ENCODE measurements around the gene ST6GALNAC2. TPM values are rescaled to one million over a fixed set of nuclear protein-coding genes. Genes with fewer than 3 reads are reported as not detected.

The ST6GALNAC2 gene
- total RNA-seq (2022; extraction: Qiagen RNA extraction; ENCODE audit: low read depth): 0.18 to 0.52 TPM (median 0.25 TPM) in 5 replicates

DNA sequence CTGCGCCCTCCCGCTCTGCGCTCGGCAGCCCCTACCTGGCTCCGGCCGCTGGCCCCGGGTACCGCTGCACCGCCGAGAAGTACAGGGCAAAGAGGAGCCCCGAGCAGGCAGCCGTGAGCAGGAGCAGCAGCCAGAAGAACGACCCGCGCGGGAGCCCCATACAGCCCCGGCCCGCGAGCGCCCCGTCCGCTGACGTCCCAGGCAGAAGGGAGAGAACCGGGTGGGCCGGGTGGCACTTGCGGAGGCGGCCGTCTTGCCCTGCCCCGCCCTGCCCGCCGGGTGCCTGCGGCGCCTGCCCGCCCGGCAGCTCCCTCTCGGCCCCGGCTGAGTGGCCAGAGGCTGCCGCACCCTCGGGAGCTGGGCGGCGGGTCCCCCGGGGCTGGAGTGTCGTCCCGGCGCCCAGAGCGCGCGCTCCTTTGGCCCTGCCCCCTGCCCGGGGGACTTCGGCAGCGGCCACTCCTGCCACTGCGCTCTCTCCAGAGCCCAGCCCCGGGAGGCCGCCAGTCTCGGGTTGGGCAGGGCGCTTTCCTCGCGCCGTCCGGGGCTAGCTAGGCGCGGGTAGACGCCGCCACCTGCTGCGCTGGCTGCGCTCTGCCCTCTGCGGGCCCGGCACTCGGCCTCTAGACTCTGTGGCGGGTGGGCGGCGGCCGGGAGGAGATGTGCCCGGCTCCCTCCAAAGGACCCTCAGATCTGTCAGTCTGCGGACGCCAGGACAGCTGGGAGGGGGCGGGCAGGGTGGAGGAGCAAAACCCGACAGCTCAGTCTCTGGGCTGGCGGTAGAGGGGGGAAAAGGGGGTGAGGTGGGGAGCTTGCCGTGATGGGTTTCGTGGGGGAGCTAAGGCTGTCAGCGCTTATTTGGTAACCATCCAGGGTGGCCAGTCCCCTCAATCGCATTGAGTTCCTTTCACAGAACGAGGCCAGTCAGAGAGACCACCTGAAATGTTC lies at the start of gene ST6GALNAC2:
Gene ST6GALNAC2 (minus strand): TSS at position 212 of the 945 bp plus-strand sequence. CDS start 52 bp downstream, at position 160.

DNA sequence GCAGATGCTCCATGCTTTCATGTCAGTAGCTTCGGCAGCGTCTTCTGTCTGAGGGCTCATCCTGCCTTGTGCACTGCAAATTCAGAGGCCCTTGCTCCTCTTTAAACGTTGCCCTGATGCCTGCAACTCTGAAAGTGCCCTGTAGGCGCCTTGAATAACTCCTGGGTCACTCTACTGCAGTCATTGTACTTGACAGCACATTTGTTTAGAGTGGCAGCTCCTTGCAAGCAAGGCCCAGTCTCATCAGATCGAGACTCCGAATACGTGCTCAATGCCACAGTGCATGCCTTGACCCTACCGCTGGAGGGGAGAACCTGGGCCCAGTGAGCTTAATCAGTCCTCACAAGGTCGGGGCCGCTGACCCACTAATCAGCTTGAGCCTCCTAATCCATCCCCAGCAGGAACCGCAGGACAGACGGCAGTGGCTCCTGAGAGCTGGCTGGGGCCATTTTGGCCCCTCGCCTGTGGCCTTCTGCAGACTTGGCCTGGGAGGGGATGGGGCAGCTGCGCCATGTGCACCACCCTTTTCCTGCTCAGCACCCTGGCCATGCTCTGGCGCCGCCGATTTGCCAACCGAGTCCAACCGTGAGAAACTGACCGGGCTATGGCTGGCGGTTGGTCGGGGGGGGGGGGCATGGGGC lies 45.9 kb downstream of the ST6GALNAC2 start, which contains the start of gene PRCD:
Gene PRCD (plus strand): TSS at position 414 of the 641 bp plus-strand sequence. CDS start 98 bp downstream, at position 512.

DNA sequence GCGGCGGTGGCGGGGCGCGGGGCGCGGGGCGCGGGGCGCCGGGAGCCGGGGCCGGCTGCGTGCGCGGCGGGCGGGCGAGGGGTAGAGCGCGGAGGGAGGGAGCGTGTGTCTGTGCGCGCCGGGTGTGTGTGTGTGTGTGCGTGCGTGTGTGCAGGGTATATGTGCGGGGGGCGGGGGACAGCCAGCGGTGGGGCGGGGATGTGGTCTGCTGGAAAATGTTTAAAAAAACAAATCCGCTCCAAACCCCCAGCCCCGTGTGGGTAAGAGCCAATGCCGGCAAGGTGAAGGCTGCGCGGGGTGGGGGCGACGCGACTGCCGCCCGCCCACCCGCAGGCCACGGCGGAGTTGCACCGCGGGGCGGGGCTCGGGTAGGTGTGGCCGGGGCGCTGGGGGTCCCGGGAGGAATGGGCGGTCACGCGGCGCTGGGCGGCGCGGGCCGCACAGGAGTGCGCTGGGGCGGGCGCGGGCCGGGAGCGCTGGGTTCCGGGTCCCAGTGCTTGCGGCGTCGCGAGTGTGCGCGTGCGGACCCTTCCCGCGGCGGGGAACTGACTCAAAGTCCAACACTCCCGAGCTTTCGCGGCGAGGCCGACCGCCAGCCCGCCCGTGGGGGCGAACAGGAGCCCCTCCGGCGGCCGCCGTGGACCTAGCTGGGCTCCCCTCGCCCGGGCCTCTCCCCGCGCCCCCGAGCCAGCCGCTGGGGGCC lies 47.9 kb downstream of the ST6GALNAC2 start, which contains the start of gene CYGB:
Gene CYGB (minus strand): TSS at position 132 of the 703 bp plus-strand sequence. CDS start 167 bp downstream, outside the sequence.

Other genes starting within 250 kb of the ST6GALNAC2 start
- gene PRPSAP1, start 231.9 kb downstream of the ST6GALNAC2 start, total RNA-seq (2022; extraction: Qiagen RNA extraction; ENCODE audit: low read depth): 48.3 to 74.6 TPM (median 65.8 TPM) in 5 replicates
- gene SPHK1, start 201.3 kb downstream of the ST6GALNAC2 start, total RNA-seq (2022; extraction: Qiagen RNA extraction; ENCODE audit: low read depth): 50.8 to 65.0 TPM (median 62.2 TPM) in 5 replicates
- 33.3 to 38.6 TPM (median 37.6 TPM) in 5 replicates for gene UBE2O, start 132.7 kb downstream of the ST6GALNAC2 start, total RNA-seq (2022; extraction: Qiagen RNA extraction; ENCODE audit: low read depth)
- gene AANAT, start 118.3 kb downstream of the ST6GALNAC2 start, total RNA-seq (2022; extraction: Qiagen RNA extraction; ENCODE audit: low read depth): 0.21 to 0.41 TPM (median 0.29 TPM) in 4 of 5 replicates, not detected in the other
- 44.6 to 76.6 TPM (median 66.4 TPM) in 5 replicates for gene RHBDF2, start 84.4 kb downstream of the ST6GALNAC2 start, total RNA-seq (2022; extraction: Qiagen RNA extraction; ENCODE audit: low read depth)
- gene CYGB, start 48.2 kb downstream of the ST6GALNAC2 start, total RNA-seq (2022; extraction: Qiagen RNA extraction; ENCODE audit: low read depth): 0.77 to 2.0 TPM (median 1.0 TPM) in 5 replicates
- gene PRCD, start 45.8 kb downstream of the ST6GALNAC2 start, total RNA-seq (2022; extraction: Qiagen RNA extraction; ENCODE audit: low read depth): not detected in 5 replicates
- gene ST6GALNAC1, start 57.9 kb upstream of the ST6GALNAC2 start, total RNA-seq (2022; extraction: Qiagen RNA extraction; ENCODE audit: low read depth): 0.15 to 0.44 TPM (median 0.30 TPM) in 4 of 5 replicates, not detected in the other
- 57.1 to 72.0 TPM (median 64.7 TPM) in 5 replicates for gene MXRA7, start 125.1 kb upstream of the ST6GALNAC2 start, total RNA-seq (2022; extraction: Qiagen RNA extraction; ENCODE audit: low read depth)
- gene JMJD6, start 140.7 kb upstream of the ST6GALNAC2 start, total RNA-seq (2022; extraction: Qiagen RNA extraction; ENCODE audit: low read depth): 65.6 to 84.7 TPM (median 78.9 TPM) in 5 replicates
- 56.3 to 67.2 TPM (median 60.6 TPM) in 5 replicates for gene METTL23, start 141.0 kb upstream of the ST6GALNAC2 start, total RNA-seq (2022; extraction: Qiagen RNA extraction; ENCODE audit: low read depth)
- 404 to 467 TPM (median 440 TPM) in 5 replicates for gene SRSF2, start 151.5 kb upstream of the ST6GALNAC2 start, total RNA-seq (2022; extraction: Qiagen RNA extraction; ENCODE audit: low read depth)
- gene MFSD11, start 152.3 kb upstream of the ST6GALNAC2 start, total RNA-seq (2022; extraction: Qiagen RNA extraction; ENCODE audit: low read depth): 21.3 to 24.2 TPM (median 21.8 TPM) in 5 replicates

All from A549 treated with DMSO at 1 μM for 4 hours (cell line).